SK-N-SH treated with all-trans-retinoic acid at 6 μM for 48 hours (cell line): Measurements from ENCODE around the gene UNCX.

Experiments
- BACH2 ChIP-seq: fragments of 250-450 bp; sonication (Bioruptor Pico); IDR thresholded peaks from 2 replicates; pipeline ENCODE4 v1.9.0; 2021; ENCODE audit warnings: mild to moderate bottlenecking, borderline replicate concordance
- CREB5 ChIP-seq: fragments of 250-450 bp; sonication (Bioruptor Pico); IDR thresholded peaks from 2 replicates; pipeline ENCODE4 v1.5.1; 2020; ENCODE audit warnings: low read depth, mild to moderate bottlenecking, moderate library complexity
- CSDC2 ChIP-seq: fragments of 250-450 bp; sonication (Bioruptor Pico); IDR thresholded peaks from 2 replicates; pipeline ENCODE4 v1.5.0; 2020; ENCODE audit warnings: mild to moderate bottlenecking, moderate library complexity
- CSRNP3 ChIP-seq: fragments of 250-450 bp; sonication (Bioruptor Pico); IDR thresholded peaks from 2 replicates; pipeline ENCODE4 v1.5.1; 2021; ENCODE audit warnings: mild to moderate bottlenecking, moderate library complexity
- ESRRG ChIP-seq: fragments of 250-450 bp; sonication (Bioruptor Pico); IDR thresholded peaks from 2 replicates; pipeline ENCODE4 v1.6.1; 2021; ENCODE audit warnings: mild to moderate bottlenecking
- OSR1 ChIP-seq: fragments of 250-450 bp; sonication (Bioruptor Pico); IDR thresholded peaks from 2 replicates; pipeline ENCODE4 v1.8.0; 2022; ENCODE audit warnings: moderate library complexity, mild to moderate bottlenecking, inconsistent platforms
- PATZ1 ChIP-seq: fragments of 250-450 bp; sonication (Bioruptor Pico); IDR thresholded peaks from 2 replicates; pipeline ENCODE4 v1.8.0; 2020; ENCODE audit warnings: mild to moderate bottlenecking, moderate library complexity, borderline replicate concordance
- POU6F1 ChIP-seq: fragments of 250-450 bp; sonication (Bioruptor Pico); IDR thresholded peaks from 2 replicates; pipeline ENCODE4 v1.8.0; 2021; ENCODE audit warnings: low read depth, mild to moderate bottlenecking, moderate library complexity, borderline replicate concordance
- PPARA ChIP-seq: fragments of 250-450 bp; sonication (Bioruptor Pico); IDR thresholded peaks from 2 replicates; pipeline ENCODE4 v1.5.0; 2020; ENCODE audit warnings: mild to moderate bottlenecking, borderline replicate concordance
- RARB ChIP-seq: fragments of 250-450 bp; sonication (Bioruptor Pico); IDR thresholded peaks from 2 replicates; pipeline ENCODE4 v1.8.0; 2021; ENCODE audit warnings: mild to moderate bottlenecking, moderate library complexity
- TOX ChIP-seq: fragments of 250-450 bp; sonication (Bioruptor Pico); IDR thresholded peaks from 2 replicates; pipeline ENCODE4 v1.8.0; 2021; ENCODE audit warnings: mild to moderate bottlenecking, moderate library complexity, borderline replicate concordance
- ZFP3 ChIP-seq: fragments of 250-450 bp; sonication (Bioruptor Pico); IDR thresholded peaks from 2 replicates; pipeline ENCODE4 v1.5.0; 2020; ENCODE audit warnings: mild to moderate bottlenecking, moderate library complexity
- ZNF70 ChIP-seq: fragments of 450-650 bp; formaldehyde crosslinking; IDR thresholded peaks from 2 replicates; pipeline ENCODE4 v1.5.0; 2020; ENCODE audit warnings: mild to moderate bottlenecking, moderate library complexity
- ZNF8 ChIP-seq: fragments of 450-650 bp; formaldehyde crosslinking; IDR thresholded peaks from 2 replicates; pipeline ENCODE4 v1.5.0; 2020; ENCODE audit warnings: mild to moderate bottlenecking, moderate library complexity

- no peak for TF ChIP-seq POU6F1 (CRISPR knock-in tag)
- no peak for TF ChIP-seq RARB (CRISPR knock-in tag)
- TF ChIP-seq ZFP3, result no peak
- TF ChIP-seq ZNF70 (CRISPR knock-in tag), result no peak
- no peak for TF ChIP-seq PATZ1 (CRISPR knock-in tag)
- no peak for TF ChIP-seq ZNF8
- TF ChIP-seq BACH2 (CRISPR knock-in tag), result no peak
- no peak for TF ChIP-seq TOX (CRISPR knock-in tag)
- no peak for TF ChIP-seq CREB5 (CRISPR knock-in tag)
- TF ChIP-seq ESRRG (CRISPR knock-in tag), result no peak
- TF ChIP-seq OSR1, result no peak
- no peak for TF ChIP-seq CSDC2 (CRISPR knock-in tag)
- no peak for TF ChIP-seq CSRNP3
- no peak for TF ChIP-seq PPARA (CRISPR knock-in tag)
Observed at GRCh38 chr7:1285556-1286301, 53.1 kb downstream of the UNCX start.
